Mesenchymal stem cell (in vitro differentiated cells and primary cell): Measurements from ENCODE around the gene C12orf43.

Experiments
- DNase-seq: peaks from one replicate; pipeline ENCODE4 v3.0.0-alpha.2; 2013
- H2AFZ ChIP-seq: one replicate; pipeline ENCODE4 v1.6.1; 2013; ENCODE audit warnings: low read depth, mild to moderate bottlenecking, control low read depth, inconsistent platforms, low read length, moderate library complexity
- H2AK5ac ChIP-seq: 2 replicates; pipeline ENCODE4 v1.6.1; 2013; ENCODE audit warnings: low read length, moderate library complexity, mild to moderate bottlenecking, inconsistent platforms; ENCODE audit not compliant: severe bottlenecking
- H2BK120ac ChIP-seq: one replicate; pipeline ENCODE4 v1.6.1; 2013; ENCODE audit warnings: low read depth, mild to moderate bottlenecking, inconsistent platforms, low read length, moderate library complexity
- H2BK12ac ChIP-seq, 2 experiments: one replicate each; pipeline ENCODE4 v1.6.1; 2013; ENCODE audit warnings: inconsistent platforms in 2 of 2, low read length in 2 of 2, mild to moderate bottlenecking in 2 of 2, moderate library complexity in 2 of 2, control low read depth in 1 of 2
- H2BK15ac ChIP-seq: one replicate; pipeline ENCODE4 v1.6.1; 2013; ENCODE audit warnings: mild to moderate bottlenecking, low read depth, inconsistent platforms; ENCODE audit not compliant: poor library complexity, severe bottlenecking
- H2BK5ac ChIP-seq: 2 replicates; pipeline ENCODE4 v1.6.1; 2013; ENCODE audit warnings: low read depth, mild to moderate bottlenecking, low read length, control low read depth, inconsistent platforms; ENCODE audit not compliant: poor library complexity, severe bottlenecking
- H3K14ac ChIP-seq, 2 experiments: one replicate each; pipeline ENCODE4 v1.6.1; 2013; ENCODE audit warnings: inconsistent platforms in 2 of 2, low read length in 2 of 2, control low read depth in 1 of 2, mild to moderate bottlenecking in 1 of 2, moderate library complexity in 1 of 2
- H3K18ac ChIP-seq, 2 experiments: one replicate each; pipeline ENCODE4 v1.6.1; 2013; ENCODE audit warnings: inconsistent platforms in 2 of 2, low read length in 2 of 2, control low read depth in 1 of 2, low read depth in 1 of 2, mild to moderate bottlenecking in 1 of 2
- H3K23ac ChIP-seq, 2 experiments: one replicate each; pipeline ENCODE4 v1.6.1; 2013; ENCODE audit warnings: inconsistent platforms in 2 of 2, low read length in 2 of 2, mild to moderate bottlenecking in 2 of 2, moderate library complexity in 2 of 2, control low read depth in 1 of 2
- H3K27ac ChIP-seq: 2 replicates; pipeline ENCODE4 v1.5.1; 2013; ENCODE audit warnings: mild to moderate bottlenecking, moderate library complexity, low read length, control low read depth, inconsistent platforms; ENCODE audit not compliant: poor library complexity, severe bottlenecking
- H3K27me3 ChIP-seq, 2 experiments: 2 replicates each; pipeline versions ENCODE4 v1.6.1 to v1.7.0; 2013; ENCODE audit warnings: low read length in 2 of 2, mild to moderate bottlenecking in 2 of 2, moderate library complexity in 2 of 2, control low read depth in 1 of 2, inconsistent platforms in 1 of 2; ENCODE audit not compliant: control insufficient read depth in 1 of 2, insufficient read depth in 1 of 2
- H3K36me3 ChIP-seq, 2 experiments: 2 replicates each; pipeline versions ENCODE4 v1.6.1 to v1.7.0; 2013; ENCODE audit warnings: low read length in 2 of 2, control low read depth in 1 of 2, inconsistent platforms in 1 of 2, low read depth in 1 of 2, mild to moderate bottlenecking in 1 of 2; ENCODE audit not compliant: insufficient read depth in 2 of 2, control insufficient read depth in 1 of 2
- H3K4ac ChIP-seq, 2 experiments: one replicate each; pipeline ENCODE4 v1.6.1; 2013; ENCODE audit warnings: inconsistent platforms in 2 of 2, low read length in 2 of 2, mild to moderate bottlenecking in 2 of 2, moderate library complexity in 2 of 2, control low read depth in 1 of 2, low read depth in 1 of 2
- H3K4me1 ChIP-seq: 2 replicates; pipeline ENCODE4 v1.6.1; 2013; ENCODE audit warnings: low read depth, low read length, control low read depth; ENCODE audit not compliant: control insufficient read depth, insufficient read depth
- H3K4me2 ChIP-seq: 2 replicates; pipeline ENCODE4 v1.6.1; 2013; ENCODE audit warnings: low read length, mild to moderate bottlenecking, inconsistent platforms; ENCODE audit not compliant: poor library complexity, severe bottlenecking
- H3K4me3 ChIP-seq, 2 experiments: 2 replicates each; pipeline versions ENCODE4 v1.5.1 to v1.7.0; 2013; ENCODE audit warnings: low read length in 2 of 2, mild to moderate bottlenecking in 2 of 2, control low read depth in 1 of 2, low read depth in 1 of 2; ENCODE audit not compliant: insufficient read depth in 1 of 2
- H3K79me1 ChIP-seq: replicated peaks from 2 replicates; pipeline ENCODE4 v1.6.1; 2013; ENCODE audit warnings: mild to moderate bottlenecking, control low read depth, low read length, inconsistent platforms; ENCODE audit not compliant: poor library complexity, severe bottlenecking
- H3K9ac ChIP-seq: 2 replicates; pipeline ENCODE4 v1.7.0; 2013; ENCODE audit warnings: mild to moderate bottlenecking, low read length, moderate library complexity
- H3K9me3 ChIP-seq: 2 replicates; pipeline ENCODE4 v1.7.0; 2013; ENCODE audit warnings: mild to moderate bottlenecking, low read length; ENCODE audit not compliant: control insufficient read depth
- H4K8ac ChIP-seq: one replicate; pipeline ENCODE4 v1.6.1; 2013; ENCODE audit warnings: inconsistent platforms, mild to moderate bottlenecking, low read length, moderate library complexity
- H4K91ac ChIP-seq: one replicate; pipeline ENCODE4 v1.6.1; 2013; ENCODE audit warnings: mild to moderate bottlenecking, low read length, inconsistent platforms
- WGBS: methylation state at CpG from one replicate; pipeline ENCODE4 v1.1.7; 2013; ENCODE audit warnings: mixed read lengths; 5-methylcytosine and 5-hydroxymethylcytosine counted together

Gene C12orf43

DNA sequence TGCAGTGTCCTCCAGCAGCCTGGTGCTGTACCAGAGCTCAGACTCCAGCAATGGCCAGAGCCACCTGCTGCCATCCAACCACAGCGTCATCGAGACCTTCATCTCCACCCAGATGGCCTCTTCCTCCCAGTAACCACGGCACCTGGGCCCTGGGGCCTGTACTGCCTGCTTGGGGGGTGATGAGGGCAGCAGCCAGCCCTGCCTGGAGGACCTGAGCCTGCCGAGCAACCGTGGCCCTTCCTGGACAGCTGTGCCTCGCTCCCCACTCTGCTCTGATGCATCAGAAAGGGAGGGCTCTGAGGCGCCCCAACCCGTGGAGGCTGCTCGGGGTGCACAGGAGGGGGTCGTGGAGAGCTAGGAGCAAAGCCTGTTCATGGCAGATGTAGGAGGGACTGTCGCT lies 15.2 kb downstream of the C12orf43 start:
- H2AFZ ChIP-seq: no peak overlapping the region
- H3K4ac ChIP-seq: no peak overlapping the region
- H2BK5ac ChIP-seq: no peak overlapping the region
- no peaks in the 10 kb centered on the region for H3K9me3 ChIP-seq
- H3K23ac ChIP-seq: no peak overlapping the region
- H2AK5ac ChIP-seq: no peak overlapping the region
- WGBS: over 99% methylated on average over 11 of the region's 11 CpGs
- H4K91ac ChIP-seq: no peak overlapping the region
- no peak overlapping the region for H2BK12ac ChIP-seq
- H2BK15ac ChIP-seq: no peak overlapping the region
- H3K36me3 ChIP-seq: peaks cover 35 to 49% of the 10 kb centered on the region in 2 experiments
- no peak overlapping the region for H3K14ac ChIP-seq
- peaks cover under 1 to 30% of the 10 kb centered on the region in 2 experiments for H3K27me3 ChIP-seq
- H3K27ac ChIP-seq: no peak overlapping the region
- no peak overlapping the region for H3K4me2 ChIP-seq
- peaks cover 2% of the 10 kb centered on the region for H3K79me1 ChIP-seq
- no peak overlapping the region for H3K4me3 ChIP-seq
- no peak overlapping the region for H3K9ac ChIP-seq
- H3K18ac ChIP-seq: no peak overlapping the region
- H2BK120ac ChIP-seq: no peak overlapping the region
- H4K8ac ChIP-seq: no peak overlapping the region
- DNase-seq: no peak
- H3K4me1 ChIP-seq: peaks cover 4% of the 10 kb centered on the region

DNA sequence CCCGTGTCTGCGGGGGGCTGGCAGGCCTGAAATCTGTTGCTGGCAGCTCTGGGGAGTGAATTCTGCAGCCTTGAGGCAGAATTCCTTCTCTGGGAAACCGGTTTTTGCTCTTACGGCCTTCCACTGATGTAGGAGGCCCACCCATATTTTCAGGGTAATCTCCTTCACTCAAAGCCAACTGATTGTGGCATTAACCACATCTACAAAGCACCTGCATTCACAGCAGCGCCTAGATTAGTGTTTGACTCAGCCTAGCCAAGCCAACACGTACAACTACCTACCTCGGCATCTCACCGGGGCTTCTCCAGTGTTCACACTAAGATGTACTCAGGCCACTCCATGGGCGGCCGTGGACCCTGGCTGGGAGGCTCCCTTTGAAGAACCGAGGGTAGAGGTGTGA lies 15.8 kb downstream of the C12orf43 start:
- Histone ChIP-seq H4K91ac (no peak overlapping the region), H3K79me1 (peaks cover 2% of the 10 kb centered on the region), H3K9ac (no peak overlapping the region), H3K27ac (no peak overlapping the region), H2BK5ac (no peak overlapping the region), H3K4me1 (peaks cover 4% of the 10 kb centered on the region), H3K36me3 (peaks cover 30 to 44% of the 10 kb centered on the region in 2 experiments), H2BK120ac (no peak overlapping the region), H3K27me3 (peaks cover 3 to 35% of the 10 kb centered on the region in 2 experiments), H2AK5ac (no peak overlapping the region), H3K4me2 (no peak overlapping the region), H3K4me3 (no peak overlapping the region), H3K4ac (no peak overlapping the region), H2BK12ac (no peak overlapping the region), H2AFZ (no peak overlapping the region), H3K18ac (no peak overlapping the region), H3K23ac (no peak overlapping the region), H4K8ac (no peak overlapping the region), H3K14ac (no peak overlapping the region), H2BK15ac (no peak overlapping the region), H3K9me3 (no peaks in the 10 kb centered on the region)
- no peak for DNase-seq
- WGBS: 96% methylated on average over 11 of the region's 11 CpGs

DNA sequence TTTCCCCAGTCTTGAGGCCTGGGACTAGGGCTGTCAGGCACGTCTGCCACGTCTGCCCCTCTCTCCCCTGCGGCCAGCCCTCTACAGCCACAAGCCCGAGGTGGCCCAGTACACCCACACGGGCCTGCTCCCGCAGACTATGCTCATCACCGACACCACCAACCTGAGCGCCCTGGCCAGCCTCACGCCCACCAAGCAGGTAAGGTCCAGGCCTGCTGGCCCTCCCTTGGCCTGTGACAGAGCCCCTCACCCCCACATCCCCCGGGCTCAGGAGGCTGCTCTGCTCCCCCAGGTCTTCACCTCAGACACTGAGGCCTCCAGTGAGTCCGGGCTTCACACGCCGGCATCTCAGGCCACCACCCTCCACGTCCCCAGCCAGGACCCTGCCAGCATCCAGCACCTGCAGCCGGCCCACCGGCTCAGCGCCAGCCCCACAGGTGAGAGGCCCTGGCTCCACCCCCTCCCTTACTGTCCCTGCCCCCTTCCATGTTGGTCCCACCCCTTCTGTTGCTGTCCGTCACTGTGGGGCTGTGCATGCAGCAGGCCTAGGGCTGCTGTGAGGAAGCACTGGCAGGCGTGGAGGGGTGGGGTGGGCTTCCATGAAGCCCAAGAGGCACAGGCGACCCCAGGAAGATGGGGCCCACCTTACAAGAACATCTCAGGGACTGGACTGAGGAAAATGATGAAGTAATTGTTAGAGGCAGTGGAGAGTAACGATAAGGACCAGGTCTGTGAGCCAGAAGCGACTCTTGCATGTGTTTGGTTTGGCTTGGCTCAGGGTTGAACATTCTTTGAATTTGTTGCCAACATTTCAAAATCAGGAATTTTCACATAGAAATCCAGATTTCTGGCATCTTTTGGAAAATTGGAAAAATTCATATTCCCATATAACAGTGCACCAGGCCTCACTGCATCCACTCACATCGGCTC lies 16.8 kb downstream of the C12orf43 start:
- no peak overlapping the region for H2BK12ac ChIP-seq
- no peak overlapping the region for H2BK5ac ChIP-seq
- H2BK15ac ChIP-seq: no peak overlapping the region
- H2AK5ac ChIP-seq: no peak overlapping the region
- no peak overlapping the region for H4K91ac ChIP-seq
- H3K18ac ChIP-seq: no peak overlapping the region
- no peak overlapping the region for H3K23ac ChIP-seq
- no peak overlapping the region for H2BK120ac ChIP-seq
- H3K36me3 ChIP-seq: peaks cover 24 to 36% of the 10 kb centered on the region in 2 experiments
- H3K4ac ChIP-seq: no peak overlapping the region
- no peak overlapping the region for H3K4me3 ChIP-seq
- no peak for DNase-seq
- no peak overlapping the region for H3K4me2 ChIP-seq
- H3K4me1 ChIP-seq: peaks cover 4% of the 10 kb centered on the region
- H3K9me3 ChIP-seq: no peaks in the 10 kb centered on the region
- no peak overlapping the region for H3K9ac ChIP-seq
- 68% methylated on average over 23 of the region's 23 CpGs for WGBS
- H4K8ac ChIP-seq: no peak overlapping the region
- no peak overlapping the region for H3K27ac ChIP-seq
- peaks cover 2% of the 10 kb centered on the region for H3K79me1 ChIP-seq
- peaks cover 13 to 46% of the 10 kb centered on the region in 2 experiments for H3K27me3 ChIP-seq
- no peak overlapping the region for H3K14ac ChIP-seq
- H2AFZ ChIP-seq: no peak overlapping the region

DNA sequence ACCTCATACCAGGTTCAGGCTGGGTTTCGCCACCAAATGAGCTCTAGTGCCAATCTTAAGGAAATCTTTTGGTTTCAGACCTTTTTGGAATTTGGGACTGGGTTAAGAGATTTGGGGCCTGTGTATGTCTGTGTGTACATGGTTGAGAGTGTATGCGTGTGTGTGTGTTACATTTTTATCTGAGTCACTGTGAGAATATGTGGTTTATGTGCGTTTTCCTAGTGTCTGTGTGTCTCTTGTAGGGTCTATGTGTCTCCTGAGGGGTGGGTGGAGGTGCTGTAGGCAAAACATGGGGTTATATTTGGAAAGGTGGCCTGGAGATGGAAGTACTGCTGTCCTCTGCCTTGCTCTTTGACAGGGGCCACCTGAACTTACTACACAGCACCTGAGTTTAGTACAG lies 17.9 kb downstream of the C12orf43 start:
- WGBS: 81% methylated on average over 3 of the region's 3 CpGs
- no peak overlapping the region for H2BK15ac ChIP-seq

More for the DNA sequence above, 17.9 kb downstream of the C12orf43 start:
- Histone ChIP-seq H2BK120ac (no peak overlapping the region), H3K27me3 (peaks cover 23 to 53% of the 10 kb centered on the region in 2 experiments), H2AFZ (no peak overlapping the region), H2AK5ac (no peak overlapping the region), H3K4ac (no peak overlapping the region), H3K36me3 (peaks cover 14 to 26% of the 10 kb centered on the region in 2 experiments), H3K4me2 (no peak overlapping the region), H3K4me1 (peaks cover 4% of the 10 kb centered on the region), H3K9ac (no peak overlapping the region), H3K4me3 (no peak overlapping the region), H3K18ac (no peak overlapping the region), H3K79me1 (peaks cover 2% of the 10 kb centered on the region), H4K8ac (no peak overlapping the region), H3K14ac (no peak overlapping the region), H2BK5ac (no peak overlapping the region), H2BK12ac (no peak overlapping the region), H3K9me3 (no peaks in the 10 kb centered on the region), H3K27ac (no peak overlapping the region), H4K91ac (no peak overlapping the region), H3K23ac (no peak overlapping the region)
- DNase-seq: no peak
